Fibroblast of skin of left quadriceps (primary cell): ENCODE results near the gene RIPOR3.

ENCODE experiments used
- DNase-seq, 2 experiments: peaks; one replicate each; pipeline ENCODE4 v3.0.0-alpha.2; 2013; ENCODE audit warnings: low read depth in 2 of 2

Gene RIPOR3, protein sequence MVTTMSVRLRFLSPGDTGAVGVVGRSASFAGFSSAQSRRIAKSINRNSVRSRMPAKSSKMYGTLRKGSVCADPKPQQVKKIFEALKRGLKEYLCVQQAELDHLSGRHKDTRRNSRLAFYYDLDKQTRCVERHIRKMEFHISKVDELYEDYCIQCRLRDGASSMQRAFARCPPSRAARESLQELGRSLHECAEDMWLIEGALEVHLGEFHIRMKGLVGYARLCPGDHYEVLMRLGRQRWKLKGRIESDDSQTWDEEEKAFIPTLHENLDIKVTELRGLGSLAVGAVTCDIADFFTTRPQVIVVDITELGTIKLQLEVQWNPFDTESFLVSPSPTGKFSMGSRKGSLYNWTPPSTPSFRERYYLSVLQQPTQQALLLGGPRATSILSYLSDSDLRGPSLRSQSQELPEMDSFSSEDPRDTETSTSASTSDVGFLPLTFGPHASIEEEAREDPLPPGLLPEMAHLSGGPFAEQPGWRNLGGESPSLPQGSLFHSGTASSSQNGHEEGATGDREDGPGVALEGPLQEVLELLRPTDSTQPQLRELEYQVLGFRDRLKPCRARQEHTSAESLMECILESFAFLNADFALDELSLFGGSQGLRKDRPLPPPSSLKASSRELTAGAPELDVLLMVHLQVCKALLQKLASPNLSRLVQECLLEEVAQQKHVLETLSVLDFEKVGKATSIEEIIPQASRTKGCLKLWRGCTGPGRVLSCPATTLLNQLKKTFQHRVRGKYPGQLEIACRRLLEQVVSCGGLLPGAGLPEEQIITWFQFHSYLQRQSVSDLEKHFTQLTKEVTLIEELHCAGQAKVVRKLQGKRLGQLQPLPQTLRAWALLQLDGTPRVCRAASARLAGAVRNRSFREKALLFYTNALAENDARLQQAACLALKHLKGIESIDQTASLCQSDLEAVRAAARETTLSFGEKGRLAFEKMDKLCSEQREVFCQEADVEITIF

DNA sequence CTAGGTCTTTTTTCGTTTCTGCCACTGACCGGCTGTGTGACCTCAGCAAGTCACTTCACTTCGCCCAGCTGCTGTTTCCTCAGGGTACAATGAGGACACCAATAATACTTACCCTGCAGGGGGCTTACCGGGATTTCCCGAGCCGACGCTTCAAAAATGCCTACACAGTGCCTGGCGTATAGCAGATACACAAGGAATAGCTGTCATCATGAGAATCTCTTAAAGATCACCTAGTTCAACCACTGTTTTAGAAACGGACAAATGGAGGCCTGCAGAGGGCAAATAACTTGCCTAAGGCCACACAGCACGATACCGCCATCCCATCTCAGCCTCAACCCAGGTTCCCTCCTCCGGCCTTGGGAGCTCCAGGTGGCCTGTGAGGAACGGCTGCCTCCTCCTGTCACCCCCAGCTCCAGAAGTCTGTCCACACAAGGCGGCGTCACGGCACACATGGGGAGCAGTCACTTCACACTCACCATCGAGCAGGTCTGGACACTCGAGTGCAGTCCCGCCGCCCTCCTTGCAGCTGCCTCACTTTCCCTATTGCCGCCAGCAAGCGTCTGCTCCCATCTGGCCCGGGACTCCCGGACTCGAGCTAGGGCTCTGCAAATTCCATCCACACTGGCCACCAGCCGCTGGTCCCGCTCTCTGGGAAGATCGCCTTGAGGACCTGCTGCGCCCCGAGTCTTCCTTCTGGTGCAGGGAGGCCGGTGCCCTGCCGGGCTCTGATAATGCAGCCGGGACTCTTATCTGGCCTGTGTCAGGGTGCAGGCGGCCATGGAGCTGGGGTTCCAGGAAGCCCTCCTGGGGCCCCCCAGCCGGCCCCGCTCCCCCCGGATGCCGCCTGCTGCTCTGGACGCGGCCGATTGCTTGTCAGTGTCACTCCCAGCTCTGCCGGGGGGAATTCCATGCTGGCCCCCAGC is at the start of gene RIPOR3:
Gene RIPOR3 (minus strand): TSS at position 893 of the 923 bp plus-strand sequence. CDS start 414 bp downstream, at position 479.
- DNase-seq: no peak

DNA sequence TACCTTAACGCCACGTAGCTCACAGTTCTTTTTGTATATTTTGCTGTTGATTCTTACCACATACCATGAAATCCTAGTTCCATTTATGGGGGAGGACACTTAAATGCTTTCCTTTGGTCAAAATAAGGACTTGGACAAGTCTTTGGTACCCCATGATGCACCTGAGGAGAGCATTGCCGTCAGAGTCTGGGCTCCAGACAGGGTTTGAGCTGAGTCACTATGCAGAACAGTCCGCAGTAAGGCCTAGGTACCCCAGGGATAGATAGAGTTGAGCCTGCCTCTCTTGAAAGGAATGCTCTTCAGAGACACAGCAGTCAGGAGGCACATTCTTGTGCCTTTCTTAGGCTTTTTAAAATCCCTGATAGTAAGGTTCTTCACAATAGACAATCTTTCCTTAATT is 46.0 kb upstream of the RIPOR3 start:
- DNase-seq: no peak

DNA sequence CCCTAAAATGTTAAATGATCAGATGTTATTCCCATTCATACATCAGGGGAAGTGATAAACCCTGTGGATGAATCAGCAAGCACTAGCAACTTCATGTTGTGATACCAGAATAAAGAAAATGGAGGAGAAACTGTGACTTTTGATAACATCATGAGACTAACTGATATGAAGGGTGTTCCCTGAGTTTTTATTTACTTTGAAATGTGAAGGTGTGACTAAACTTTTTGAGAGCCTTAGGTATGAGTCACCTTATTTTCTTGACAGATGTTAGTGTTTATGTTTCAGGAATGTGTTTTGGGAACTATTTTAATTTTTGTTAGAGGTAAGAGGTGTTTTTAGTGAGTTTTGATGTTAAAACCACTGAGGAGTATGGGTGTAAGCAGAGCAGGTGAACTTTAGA is 44.5 kb upstream of the RIPOR3 start:
- DNase-seq: no peak

DNA sequence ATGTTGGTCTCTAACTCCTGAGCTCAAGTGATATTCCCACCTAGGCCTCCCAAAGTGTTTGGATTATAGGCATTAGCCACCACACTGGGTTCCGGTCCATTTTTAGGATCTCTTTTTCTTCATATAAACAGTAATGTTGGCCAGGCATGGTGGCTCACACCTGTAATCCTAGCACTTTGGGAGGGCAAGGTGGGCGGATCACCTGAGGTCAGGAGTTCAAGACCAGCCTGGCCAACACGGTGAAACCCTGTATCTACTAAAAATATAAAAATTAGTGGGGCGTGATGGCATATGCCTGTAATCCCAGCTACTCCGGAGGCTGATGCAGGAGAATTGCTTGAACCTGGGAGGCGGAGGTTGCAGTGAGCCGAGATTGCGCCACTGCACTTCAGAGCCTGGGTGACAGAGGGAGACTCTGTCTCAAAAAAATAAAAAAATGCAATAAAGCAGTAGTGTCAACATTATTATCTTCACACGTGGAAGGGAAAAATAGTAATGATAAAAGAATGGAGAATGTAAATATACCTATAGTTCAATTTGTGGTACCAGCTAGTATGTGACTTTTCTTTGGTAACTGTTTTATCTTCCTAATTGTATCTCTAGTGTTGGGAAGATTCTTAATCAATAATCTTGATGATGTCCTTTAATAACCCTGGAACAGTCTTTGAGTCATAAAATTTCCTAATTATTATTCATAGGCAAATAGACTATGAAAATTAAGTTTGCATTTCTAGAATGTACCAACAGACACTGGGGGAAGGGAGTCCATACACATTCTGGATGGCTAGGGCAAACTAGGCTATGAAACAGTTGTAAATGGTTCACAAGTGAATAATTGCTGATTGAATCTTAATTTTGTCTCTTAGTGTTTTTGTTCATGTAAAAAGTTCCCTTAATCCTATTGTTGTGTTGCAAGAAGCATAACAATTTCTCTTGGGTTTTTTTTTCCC is 43.7 kb upstream of the RIPOR3 start:
- no peak for DNase-seq

DNA sequence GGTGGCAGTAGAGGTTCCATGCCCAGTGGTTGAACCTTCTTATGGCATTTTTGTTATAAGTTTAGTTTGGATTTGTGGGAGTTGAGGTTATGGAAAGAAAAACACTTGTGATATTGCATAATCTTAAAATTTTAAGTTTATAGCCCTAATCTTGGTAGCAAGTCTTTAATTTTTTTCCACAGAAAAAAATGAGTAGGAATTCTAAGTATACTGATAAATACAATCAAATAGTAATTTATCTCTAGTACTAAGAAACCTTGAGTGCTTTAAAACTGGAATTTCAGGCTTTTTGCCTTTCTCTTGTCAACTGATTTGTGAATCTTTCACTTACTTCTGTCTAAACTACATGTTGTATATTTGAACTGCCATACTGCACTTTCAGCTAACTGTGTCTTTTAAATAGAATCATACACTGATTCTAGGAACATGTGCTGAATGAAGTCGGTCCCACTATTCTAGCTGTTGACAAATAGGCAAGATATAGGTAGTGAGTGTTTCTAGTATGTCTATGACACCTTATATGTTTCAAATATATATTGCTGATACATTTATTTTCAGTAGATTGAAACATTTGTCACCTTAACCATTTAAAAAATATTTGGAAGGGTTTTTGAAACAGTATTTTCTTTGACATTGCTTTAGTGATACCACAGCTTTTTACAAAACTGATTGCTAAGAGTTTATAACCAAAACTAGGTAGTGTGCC is 42.5 kb upstream of the RIPOR3 start:
- no peak for DNase-seq

DNA sequence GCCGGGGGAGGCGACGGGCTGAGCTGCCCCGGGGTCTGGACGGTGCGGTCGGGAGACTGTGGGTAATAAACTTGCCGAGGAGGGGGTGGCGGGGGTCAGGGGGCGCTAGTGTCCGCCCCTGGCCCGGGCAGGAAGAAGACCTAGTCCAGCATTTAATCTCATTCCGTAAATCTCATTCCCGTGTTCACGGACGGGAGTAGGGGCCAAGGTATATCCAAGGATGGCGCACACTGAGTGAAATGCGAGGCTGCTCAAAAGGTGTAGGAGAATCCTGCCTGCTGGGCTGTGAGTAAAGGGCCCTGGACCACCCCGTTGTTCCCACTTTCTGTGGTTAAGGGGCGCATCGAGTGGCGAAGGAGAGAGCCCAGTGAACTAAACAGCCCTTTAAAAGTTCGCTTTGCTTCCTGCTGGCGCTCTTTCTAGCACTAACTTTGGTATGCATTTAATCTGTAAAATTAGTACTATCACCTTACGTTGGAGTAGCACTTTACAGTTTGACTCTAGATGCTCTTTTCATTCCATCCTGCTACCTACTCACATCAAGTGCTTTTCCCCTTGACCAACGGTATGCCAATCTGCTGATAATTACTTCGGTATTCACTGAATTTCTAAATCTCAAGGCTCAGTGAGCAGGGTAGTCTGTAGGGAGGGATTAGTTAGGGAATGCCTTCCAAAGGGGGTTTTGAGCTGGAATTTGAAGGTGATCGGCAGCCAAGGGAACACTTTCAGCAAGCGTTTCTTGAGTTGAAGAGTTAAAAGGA is 40.8 kb upstream of the RIPOR3 start:
- no peak for DNase-seq

DNA sequence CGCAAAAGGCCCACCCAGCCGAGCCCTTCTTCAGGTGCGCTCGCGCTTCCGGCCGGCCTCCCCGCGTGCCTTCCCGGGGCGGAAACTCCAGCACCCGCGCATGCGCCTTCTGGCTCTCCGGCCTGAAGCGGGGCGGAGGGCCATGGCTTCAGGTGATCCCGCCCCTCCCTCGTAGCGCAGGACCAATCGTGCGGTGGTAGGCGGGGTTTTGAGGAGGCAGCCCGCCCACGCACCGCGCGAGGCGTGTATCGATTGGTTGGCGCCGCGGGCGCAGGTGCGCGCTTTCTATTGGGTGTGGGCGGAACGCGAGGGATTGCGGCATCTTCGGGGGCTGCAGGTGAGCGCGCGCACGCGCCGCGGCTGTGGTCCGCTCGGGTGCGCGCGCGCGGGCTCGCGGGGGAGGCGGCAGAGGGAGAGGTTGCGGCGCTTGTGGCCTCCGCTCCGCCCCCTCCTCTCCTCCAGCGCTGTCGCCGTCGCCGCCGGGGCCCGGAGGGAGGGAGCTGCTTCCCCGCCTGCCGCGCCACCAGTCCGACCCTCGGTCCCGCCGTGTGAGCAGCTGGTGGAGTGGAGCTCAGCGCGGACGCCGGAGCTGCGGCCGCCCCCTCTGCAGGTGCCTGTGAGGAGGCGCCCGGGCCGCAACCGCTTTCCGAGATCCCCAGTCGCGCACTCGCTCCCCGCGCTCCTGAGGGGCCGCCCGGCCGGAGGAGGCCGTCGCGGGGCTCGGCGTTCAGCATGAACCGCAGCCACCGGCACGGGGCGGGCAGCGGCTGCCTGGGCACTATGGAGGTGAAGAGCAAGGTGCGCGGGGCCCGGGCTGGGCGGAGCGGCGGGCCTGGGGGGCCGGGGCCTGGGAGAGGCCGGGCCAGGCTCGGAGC is 40.0 kb upstream of the RIPOR3 start, which contains the start of gene PARD6B:
Gene PARD6B (plus strand): TSS at position 526 of the 875 bp plus-strand sequence. CDS start 207 bp downstream, at position 733.
- peak; percentile 80 to 82 for DNase-seq

DNA sequence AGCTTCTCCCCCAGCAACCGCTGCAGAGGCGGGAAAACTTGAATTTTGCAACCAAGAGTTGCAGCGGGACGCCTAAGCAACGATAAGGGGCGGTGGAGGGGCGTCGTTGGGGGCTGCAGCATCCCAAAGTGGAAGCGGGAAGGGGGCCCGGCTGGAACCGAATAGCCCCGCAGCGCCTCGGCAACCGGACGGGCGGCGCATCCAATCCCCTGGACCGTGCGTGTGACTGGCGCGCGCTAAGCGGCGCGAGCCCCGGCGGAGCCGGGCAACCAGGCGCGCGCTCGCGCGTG is 39.4 kb upstream of the RIPOR3 start:
- DNase-seq: no peak

DNA sequence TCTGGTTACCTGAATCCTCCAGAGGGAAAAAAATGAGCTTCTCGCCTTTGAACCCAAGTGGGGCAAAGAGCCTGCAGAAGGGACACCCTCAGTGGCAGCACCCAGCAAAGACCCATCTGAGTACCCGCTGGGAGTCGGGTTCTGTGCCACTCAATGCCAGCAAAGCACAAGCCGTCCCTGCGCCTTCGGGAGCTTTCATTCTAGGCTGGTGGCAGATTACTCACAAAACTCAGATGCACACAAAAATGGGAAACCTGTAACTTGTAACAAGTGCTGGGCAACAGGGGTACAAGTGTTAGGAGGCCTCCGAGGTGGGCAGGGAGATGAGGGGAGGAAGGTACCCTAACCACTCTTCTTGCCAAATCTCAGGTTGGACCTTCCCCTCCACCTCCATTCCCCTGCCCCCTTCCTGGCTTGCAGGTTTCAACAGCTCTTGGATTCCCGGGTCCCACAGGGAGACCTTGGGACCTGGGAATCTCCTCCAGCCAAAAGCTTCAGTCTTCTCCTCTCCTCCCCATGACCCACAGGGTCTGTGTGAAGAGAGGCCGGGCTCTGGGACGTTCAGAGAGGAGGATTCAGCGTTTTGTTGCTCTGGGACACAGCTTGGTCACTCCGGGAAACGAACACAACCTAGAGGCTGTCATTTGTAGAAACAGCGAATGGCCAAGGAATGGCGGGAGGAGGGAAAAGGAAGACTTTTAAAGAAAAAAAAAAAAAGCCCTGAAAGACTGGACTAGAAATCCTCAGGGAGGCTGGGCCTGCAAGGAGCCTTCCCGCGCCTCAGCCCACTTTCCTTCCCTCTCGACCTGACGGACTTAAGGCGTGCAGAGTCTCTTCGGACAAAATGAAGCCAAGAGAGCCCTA is 38.8 kb upstream of the RIPOR3 start:
- no peak for DNase-seq

DNA sequence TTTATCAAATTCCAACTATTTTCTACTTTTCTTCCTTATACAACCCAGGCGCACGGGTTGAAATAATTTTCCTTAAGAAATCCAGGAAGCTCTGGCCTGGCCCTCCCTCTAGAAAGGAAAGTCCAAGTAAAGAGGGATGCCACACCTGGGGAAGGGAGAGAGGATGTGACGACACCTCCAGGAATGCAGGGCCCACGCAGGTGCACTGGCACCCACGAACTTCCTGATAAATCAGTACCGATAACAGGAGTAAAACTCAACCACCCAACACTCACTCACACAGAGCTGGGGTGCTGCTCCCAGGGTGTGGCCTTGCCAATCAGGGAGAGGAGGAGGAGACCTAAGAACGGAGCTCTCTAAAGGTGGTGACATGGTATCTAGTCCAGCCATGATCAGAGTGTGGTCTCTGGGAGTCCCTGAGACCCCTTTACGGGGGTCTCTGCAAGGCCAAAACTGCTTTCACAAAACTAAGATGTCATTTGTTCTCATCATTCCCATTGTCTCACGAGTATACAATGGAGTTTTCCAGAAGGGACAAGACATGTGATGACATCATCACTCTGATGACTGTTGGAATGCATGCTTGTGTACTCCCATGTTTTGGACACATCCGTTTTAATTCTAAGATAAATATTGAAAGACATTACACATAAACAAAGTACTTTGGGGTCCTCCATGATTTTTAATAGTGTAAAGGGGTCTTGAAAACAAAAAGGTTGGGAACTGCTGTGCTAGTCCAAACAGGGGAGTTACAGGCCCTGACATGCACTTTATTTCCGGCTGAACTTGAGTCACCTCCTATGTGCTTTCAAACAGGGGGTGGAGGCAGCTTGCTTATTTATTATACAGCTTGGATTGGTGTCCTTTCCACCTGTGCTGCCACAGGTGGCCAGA is 37.9 kb upstream of the RIPOR3 start:
- no peak for DNase-seq

DNA sequence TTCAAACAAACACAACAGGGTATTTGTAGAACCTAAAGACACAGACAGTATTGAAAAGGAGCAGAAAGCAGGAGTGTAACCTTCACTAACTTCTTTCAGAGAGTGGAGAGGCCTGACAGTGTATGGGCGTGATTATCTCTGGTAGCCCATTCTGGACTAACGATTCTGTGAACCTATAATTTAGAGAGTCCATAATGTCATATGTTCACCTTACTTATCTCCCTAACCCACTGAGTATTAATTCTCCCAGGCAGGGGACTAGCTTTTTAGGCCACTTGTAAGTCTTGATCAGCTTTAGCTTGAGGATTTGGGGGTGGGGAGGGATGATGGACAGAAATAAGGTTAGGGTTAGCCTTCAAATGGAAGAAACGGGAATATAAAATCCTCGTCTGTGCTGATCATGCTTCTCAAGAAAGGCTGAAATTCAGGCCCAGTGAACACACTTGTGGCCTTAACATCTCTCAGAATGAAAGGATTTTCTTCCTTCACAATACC is 37.2 kb upstream of the RIPOR3 start:
- DNase-seq: no peak

DNA sequence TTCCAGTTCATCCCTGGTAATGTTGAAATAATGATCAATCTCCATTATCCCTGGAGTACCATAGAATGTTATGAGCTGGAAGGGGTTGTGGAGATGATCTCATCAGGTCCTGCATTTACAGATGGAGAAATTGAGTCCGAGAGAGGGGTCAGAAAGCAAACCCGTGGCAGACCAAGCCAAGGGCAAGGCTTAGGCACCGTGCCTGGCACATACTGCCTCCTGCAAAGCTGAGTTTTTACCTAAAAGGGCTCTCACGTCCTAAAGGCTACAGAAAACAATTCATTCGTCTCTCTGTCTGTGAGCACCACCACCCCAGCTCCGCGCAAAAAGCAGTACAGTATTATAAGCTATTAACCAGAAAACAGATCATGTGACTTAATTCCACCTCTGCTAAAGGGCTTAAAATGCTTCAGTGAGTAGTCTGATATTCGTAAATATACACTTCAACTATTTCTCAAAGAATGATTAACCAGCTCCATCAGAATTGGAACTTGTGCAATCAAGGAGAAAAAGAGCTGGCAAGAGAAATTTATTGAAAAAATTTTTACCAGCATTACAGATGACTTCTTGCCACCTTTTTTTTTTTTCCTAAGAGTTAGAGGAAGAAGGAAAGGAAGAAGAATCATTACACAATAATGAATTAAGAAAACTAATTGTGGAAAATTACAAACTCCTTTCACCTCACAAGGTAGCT is 36.6 kb upstream of the RIPOR3 start:
- DNase-seq: no peak

DNA sequence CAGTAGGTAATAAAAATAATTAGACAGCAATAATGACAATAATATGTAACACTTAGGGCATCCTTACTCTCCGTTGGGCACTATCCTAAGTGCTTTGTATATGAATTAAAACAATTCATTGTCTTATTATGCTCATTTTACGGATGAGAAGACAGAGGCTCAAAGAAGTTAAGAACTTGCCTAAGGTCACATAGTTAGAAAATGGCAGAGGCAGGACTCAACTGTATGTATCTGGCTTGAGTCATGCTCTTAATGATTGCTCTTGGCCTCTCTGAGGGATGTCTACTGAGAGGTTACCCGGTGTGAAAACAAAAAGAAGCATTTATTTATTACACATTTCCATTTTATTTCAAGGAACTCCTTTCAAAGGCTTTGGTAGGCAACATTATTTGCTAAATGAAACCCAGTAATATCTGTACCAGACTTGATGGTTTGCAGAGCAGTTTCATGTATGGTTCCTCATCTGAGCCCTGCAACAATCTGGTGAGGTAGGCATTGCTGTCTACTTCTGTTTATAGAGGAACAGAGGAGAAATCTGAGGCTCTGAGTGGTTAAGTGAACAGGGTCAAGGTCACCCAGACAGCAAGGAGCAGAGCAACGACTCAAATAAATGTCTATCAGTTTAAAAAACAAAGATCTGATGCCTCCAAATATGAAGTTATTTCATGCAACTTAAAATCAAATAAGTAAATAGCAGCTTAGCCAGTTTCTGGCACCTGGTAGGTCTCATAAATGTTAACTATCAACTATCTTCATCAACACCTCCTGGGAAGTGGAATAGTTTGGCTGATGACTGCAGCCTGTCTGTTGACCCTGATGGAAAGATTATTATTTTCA is 35.8 kb upstream of the RIPOR3 start:
- no peak for DNase-seq

DNA sequence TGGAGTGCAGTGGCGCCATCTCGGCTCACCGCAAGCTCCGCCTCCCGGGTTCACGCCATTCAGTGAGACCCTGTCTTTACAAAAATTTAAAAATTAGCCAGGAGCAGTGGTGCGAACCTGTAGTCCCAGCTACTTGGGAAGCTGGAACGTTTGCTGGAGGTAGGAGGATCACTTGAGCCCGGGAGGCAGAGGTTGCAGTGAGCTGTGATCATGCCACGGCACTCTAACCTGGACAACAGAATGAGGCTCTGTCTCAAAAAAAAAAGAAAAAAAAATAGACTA is 34.3 kb upstream of the RIPOR3 start:
- no peak for DNase-seq
